Activated T-cell treated with anti-CD3 and anti-CD28 coated beads for 4 hours (primary cell): Measurements from ENCODE around the gene POGZ.

Source experiments
- DNase-seq: peaks from one replicate; pipeline ENCODE4 v3.0.0-alpha.2; 2020

Gene POGZ

GRCh38 chr1:151459331-151460046 lies at the start of gene POGZ:
TSS of gene POGZ (minus strand) at chr1:151459494. CDS start at chr1:151442204, 17,290 bp downstream.
- peak; percentile 92 for DNase-seq

GRCh38 chr1:151508833-151509232 lies 49.5 kb upstream of the POGZ start:
- no peak for DNase-seq

GRCh38 chr1:151504759-151505158 lies 45.5 kb upstream of the POGZ start:
- DNase-seq, result no peak

- DNase-seq, result no peak
These were observed 45.0 kb upstream of the POGZ start for GRCh38 chr1:151504252-151504651.

GRCh38 chr1:151502859-151503780 lies 43.8 kb upstream of the POGZ start:
- DNase-seq, result no peak

GRCh38 chr1:151502035-151502700 lies 42.9 kb upstream of the POGZ start:
- no peak for DNase-seq

GRCh38 chr1:151501474-151501873 lies 42.2 kb upstream of the POGZ start:
- DNase-seq, result no peak

- DNase-seq, result no peak
These were observed 40.6 kb upstream of the POGZ start for GRCh38 chr1:151499930-151500329.

GRCh38 chr1:151499365-151499764 lies 40.1 kb upstream of the POGZ start:
- no peak for DNase-seq

GRCh38 chr1:151495316-151495715 lies 36.0 kb upstream of the POGZ start:
- no peak for DNase-seq

GRCh38 chr1:151494741-151495281 lies 35.5 kb upstream of the POGZ start:
- DNase-seq, result no peak

- no peak for DNase-seq
These were observed 33.7 kb upstream of the POGZ start for GRCh38 chr1:151493042-151493441.

- DNase-seq, result no peak
These were observed 32.8 kb upstream of the POGZ start for GRCh38 chr1:151492120-151492519.

- no peak for DNase-seq
These were observed 32.3 kb upstream of the POGZ start for GRCh38 chr1:151491641-151492040.

- DNase-seq, result no peak
These were observed 27.3 kb upstream of the POGZ start for GRCh38 chr1:151486557-151486956.

- no peak for DNase-seq
These were observed 26.5 kb upstream of the POGZ start for GRCh38 chr1:151485685-151486255.

- DNase-seq, result no peak
These were observed 22.7 kb upstream of the POGZ start for GRCh38 chr1:151482017-151482416.

GRCh38 chr1:151479462-151479861 lies 20.2 kb upstream of the POGZ start:
- no peak for DNase-seq

- no peak for DNase-seq
These were observed 19.6 kb upstream of the POGZ start for GRCh38 chr1:151478923-151479322.

- no peak for DNase-seq
These were observed 19.0 kb upstream of the POGZ start for GRCh38 chr1:151478140-151478812.

GRCh38 chr1:151477066-151477465 lies 17.8 kb upstream of the POGZ start:
- DNase-seq, result no peak

GRCh38 chr1:151476083-151476482 lies 16.8 kb upstream of the POGZ start:
- no peak for DNase-seq
